HG02798 (cell line): Measurements from ENCODE around the gene LPIN1.

ENCODE experiments used
- ATAC-seq: cut with Tn5 transposase; IDR thresholded peaks from one replicate; pipeline ENCODE4 v1.9.1; 2021; ENCODE audit warnings: mild to moderate bottlenecking; ENCODE audit not compliant: unreplicated experiment, poor library complexity

The LPIN1 gene

GRCh38 chr2:11746376-11746806, at the start of gene LPIN1:
Gene LPIN1 (plus strand): TSS chr2:11746632. CDS start chr2:11765542, 18,910 bp downstream.
- peak; percentile 62 for ATAC-seq

GRCh38 chr2:11696736-11697102, 49.7 kb upstream of the LPIN1 start:
- ATAC-seq = no peak

GRCh38 chr2:11697103-11697871, 49.1 kb upstream of the LPIN1 start:
- no peak for ATAC-seq

GRCh38 chr2:11698009-11698922, 48.2 kb upstream of the LPIN1 start:
- no peak for ATAC-seq

GRCh38 chr2:11699686-11700670, 46.5 kb upstream of the LPIN1 start:
- no peak for ATAC-seq

GRCh38 chr2:11701206-11701605, 45.2 kb upstream of the LPIN1 start:
- no peak for ATAC-seq

- no peak for ATAC-seq
Observed at GRCh38 chr2:11701751-11702301, 44.6 kb upstream of the LPIN1 start.

- no peak for ATAC-seq
Observed at GRCh38 chr2:11702946-11703345, 43.5 kb upstream of the LPIN1 start.

- ATAC-seq = no peak
Observed at GRCh38 chr2:11703700-11704099, 42.7 kb upstream of the LPIN1 start.

GRCh38 chr2:11705063-11705462, 41.4 kb upstream of the LPIN1 start:
- ATAC-seq = no peak

- ATAC-seq = no peak
Observed at GRCh38 chr2:11705711-11706110, 40.7 kb upstream of the LPIN1 start.

GRCh38 chr2:11708106-11708505, 38.3 kb upstream of the LPIN1 start:
- no peak for ATAC-seq

GRCh38 chr2:11709293-11709692, 37.1 kb upstream of the LPIN1 start:
- no peak for ATAC-seq

- no peak for ATAC-seq
Observed at GRCh38 chr2:11710210-11710609, 36.2 kb upstream of the LPIN1 start.

GRCh38 chr2:11710632-11711353, 35.6 kb upstream of the LPIN1 start:
- no peak for ATAC-seq

GRCh38 chr2:11711354-11711716, 35.1 kb upstream of the LPIN1 start:
- ATAC-seq = no peak

GRCh38 chr2:11711751-11712150, 34.7 kb upstream of the LPIN1 start:
- ATAC-seq = no peak

- no peak for ATAC-seq
Observed at GRCh38 chr2:11712866-11713265, 33.6 kb upstream of the LPIN1 start.

- ATAC-seq = no peak
Observed at GRCh38 chr2:11713815-11714214, 32.6 kb upstream of the LPIN1 start.
